GM19463 (cell line): ENCODE measurements around the gene GBX1.

Experiments
- ATAC-seq: cut with Tn5 transposase; IDR thresholded peaks from one replicate; pipeline ENCODE4 v1.9.1; 2021; ENCODE audit warnings: mild to moderate bottlenecking, moderate library complexity; ENCODE audit not compliant: unreplicated experiment

The GBX1 gene

GRCh38 chr7:151194188-151194587, 26.7 kb upstream of the GBX1 start:
- no peak for ATAC-seq

- ATAC-seq = no peak
Measured at GRCh38 chr7:151193203-151193978, 25.9 kb upstream of the GBX1 start.

GRCh38 chr7:151192002-151192539, 24.6 kb upstream of the GBX1 start:
- ATAC-seq = no peak

- ATAC-seq = no peak
Measured at GRCh38 chr7:151191544-151191943, 24.1 kb upstream of the GBX1 start.

GRCh38 chr7:151189038-151189437, 21.5 kb upstream of the GBX1 start:
- no peak for ATAC-seq

GRCh38 chr7:151188252-151188542, 20.7 kb upstream of the GBX1 start:
- ATAC-seq = peak; percentile 44

GRCh38 chr7:151187409-151188251, 20.1 kb upstream of the GBX1 start:
- ATAC-seq = no peak

GRCh38 chr7:151186640-151187408, 19.3 kb upstream of the GBX1 start, which contains the start of gene ASB10:
Gene ASB10 (minus strand): TSS chr7:151187250. CDS start chr7:151187130, 120 bp downstream.
- no peak for ATAC-seq

GRCh38 chr7:151185762-151186639, 18.5 kb upstream of the GBX1 start:
- no peak for ATAC-seq

GRCh38 chr7:151181011-151181431, 13.5 kb upstream of the GBX1 start:
- no peak for ATAC-seq

GRCh38 chr7:151179946-151180345, 12.5 kb upstream of the GBX1 start:
- ATAC-seq = no peak

GRCh38 chr7:151179287-151179860, 11.9 kb upstream of the GBX1 start:
- no peak for ATAC-seq

GRCh38 chr7:151178831-151179230, 11.3 kb upstream of the GBX1 start:
- no peak for ATAC-seq

- ATAC-seq = no peak
Measured at GRCh38 chr7:151178236-151178635, 10.7 kb upstream of the GBX1 start.

GRCh38 chr7:151177310-151177709, 9.8 kb upstream of the GBX1 start:
- no peak for ATAC-seq

- no peak for ATAC-seq
Measured at GRCh38 chr7:151176401-151176800, 8.9 kb upstream of the GBX1 start.

GRCh38 chr7:151175793-151176311, 8.4 kb upstream of the GBX1 start:
- no peak for ATAC-seq

- no peak for ATAC-seq
Measured at GRCh38 chr7:151175047-151175792, 7.7 kb upstream of the GBX1 start.
